ENCODE results near the gene GLS2.
"Not testable (repeated sequence)": the region's sequence is repeated elsewhere in the genome, so short reads cannot be mapped to it uniquely, and the experiment has no call there.

DNA sequence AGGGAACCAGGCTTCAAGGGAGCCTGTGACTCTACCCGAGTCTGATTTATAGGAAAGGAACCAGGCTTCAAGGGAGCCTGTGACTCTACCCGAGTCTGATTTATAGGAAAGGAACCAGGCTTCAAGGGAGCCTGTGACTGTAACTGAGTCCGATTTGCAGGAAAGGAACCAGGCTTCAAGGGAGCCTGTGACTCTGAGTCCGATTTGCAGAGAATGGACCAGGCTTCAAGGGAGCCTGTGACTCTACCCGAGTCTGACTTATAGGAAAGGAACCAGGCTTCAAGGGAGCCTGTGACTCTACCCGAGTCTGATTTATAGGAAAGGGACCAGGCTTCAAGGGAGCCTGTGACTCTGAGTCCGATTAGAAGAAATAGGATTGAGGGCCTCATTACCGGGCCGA lies 11.5 kb upstream of the GLS2 start:
- not testable (repeated sequence) for TF ChIP-seq POLR2A, EP300 (IDR thresholded peaks at IDR 0.05)
- TF ChIP-seq, protein P1, sequence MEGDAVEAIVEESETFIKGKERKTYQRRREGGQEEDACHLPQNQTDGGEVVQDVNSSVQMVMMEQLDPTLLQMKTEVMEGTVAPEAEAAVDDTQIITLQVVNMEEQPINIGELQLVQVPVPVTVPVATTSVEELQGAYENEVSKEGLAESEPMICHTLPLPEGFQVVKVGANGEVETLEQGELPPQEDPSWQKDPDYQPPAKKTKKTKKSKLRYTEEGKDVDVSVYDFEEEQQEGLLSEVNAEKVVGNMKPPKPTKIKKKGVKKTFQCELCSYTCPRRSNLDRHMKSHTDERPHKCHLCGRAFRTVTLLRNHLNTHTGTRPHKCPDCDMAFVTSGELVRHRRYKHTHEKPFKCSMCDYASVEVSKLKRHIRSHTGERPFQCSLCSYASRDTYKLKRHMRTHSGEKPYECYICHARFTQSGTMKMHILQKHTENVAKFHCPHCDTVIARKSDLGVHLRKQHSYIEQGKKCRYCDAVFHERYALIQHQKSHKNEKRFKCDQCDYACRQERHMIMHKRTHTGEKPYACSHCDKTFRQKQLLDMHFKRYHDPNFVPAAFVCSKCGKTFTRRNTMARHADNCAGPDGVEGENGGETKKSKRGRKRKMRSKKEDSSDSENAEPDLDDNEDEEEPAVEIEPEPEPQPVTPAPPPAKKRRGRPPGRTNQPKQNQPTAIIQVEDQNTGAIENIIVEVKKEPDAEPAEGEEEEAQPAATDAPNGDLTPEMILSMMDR (IDR thresholded peaks at IDR 0.05), result not testable (repeated sequence)
